Vagina (tissue), 2 donors: ENCODE measurements around the gene RPS17. TPM values are rescaled to one million over a fixed set of nuclear protein-coding genes. Genes with fewer than 3 reads are reported as not detected.

Experiments
- DNase-seq, 2 donors: peaks; one replicate each; pipeline ENCODE4 v3.0.0-alpha.2; 2017; ENCODE audit errors: extremely low spot score in 2 of 2
- H3K27ac ChIP-seq: fragments of 200-600 bp; sonication (generic); one replicate; pipeline ENCODE4 v1.5.1; 2019
- H3K27me3 ChIP-seq: fragments of 200-600 bp; sonication (generic); one replicate; pipeline ENCODE4 v1.5.1; 2019
- H3K36me3 ChIP-seq, 2 donors: fragments of 200-600 bp; sonication (generic); one replicate each; pipeline ENCODE4 v1.5.1; 2017 to 2019
- H3K4me1 ChIP-seq: fragments of 200-600 bp; sonication (generic); one replicate; pipeline ENCODE4 v1.5.1; 2019
- H3K4me3 ChIP-seq, 2 donors: fragments of 200-600 bp; sonication (generic); 1 replicate in 1 of 2; 2 replicates in 1 of 2; pipeline ENCODE4 v1.5.1; 2016 to 2019
- H3K9me3 ChIP-seq: fragments of 200-600 bp; sonication (generic); one replicate; pipeline ENCODE4 v1.5.1; 2019
- CTCF ChIP-seq, 3 experiments: fragments of 450-650 bp in 2 of 3; fragments of 200-600 bp in 1 of 3; sonication (generic) in 1 of 3; IDR thresholded peaks; one replicate each; pipeline ENCODE4 v1.5.1; 2017 to 2019; ENCODE audit warnings: antibody characterized with exemption in 3 of 3, mild to moderate bottlenecking in 2 of 3, moderate library complexity in 2 of 3
- POLR2A ChIP-seq, 2 donors: fragments of 450-650 bp; IDR thresholded peaks; one replicate each; pipeline ENCODE4 v1.6.1; 2017; ENCODE audit warnings: antibody characterized with exemption in 2 of 2, mild to moderate bottlenecking in 2 of 2, moderate library complexity in 2 of 2
- POLR2AphosphoS5 ChIP-seq, 2 donors: sonication (generic); formaldehyde crosslinking; IDR thresholded peaks; one replicate each; pipeline ENCODE4 v1.9.0; 2017; ENCODE audit warnings: antibody characterized with exemption in 2 of 2, mild to moderate bottlenecking in 2 of 2, low read depth in 1 of 2; ENCODE audit not compliant: insufficient read depth in 1 of 2
- intact Hi-C: fragments of 100-400 bp; cut with DNase I; formaldehyde crosslinking; loops from one replicate; pipeline ENCODE4 v1.15.1; 2023
- total RNA-seq: library from RNA; depleted of rRNA; stranded (reverse); fragments of >200 nt; gene quantifications from one replicate; pipeline ENCODE4 v1.2.3, GENCODE V29; 2016

Gene RPS17
- total RNA-seq, 1 donor from 2014 or later: 1,829 TPM

- Histone ChIP-seq H3K27me3 (no peaks in the 10 kb centered on the region), H3K36me3 (peaks cover 0 to 8% of the 10 kb centered on the region in 2 donors), H3K4me1 (peaks cover 24% of the 10 kb centered on the region), H3K9me3 (no peaks in the 10 kb centered on the region), H3K27ac (peak overlapping the region; percentile 64), H3K4me3 (no peak overlapping the region)
- DNase-seq: no peak
- TF ChIP-seq POLR2AphosphoS5 (IDR thresholded peaks at IDR 0.05; ENCODE audit: insufficient read depth in 1 of 2, low read depth in 1 of 2) (no peak), CTCF (IDR thresholded peaks at IDR 0.05) (no peak), POLR2A (IDR thresholded peaks at IDR 0.05) (no peak)
- intact Hi-C loops: no loop called here
Measured at GRCh38 chr15:82543160-82543559, 2.9 kb upstream of the RPS17 start.

GRCh38 chr15:82540984-82541431 lies 751 bp upstream of the RPS17 start:
- Histone ChIP-seq H3K27ac (peak overlapping the region; percentile 73), H3K9me3 (no peaks in the 10 kb centered on the region), H3K36me3 (peaks cover 0 to 30% of the 10 kb centered on the region in 2 donors), H3K4me1 (peaks cover 41% of the 10 kb centered on the region), H3K4me3 (peak overlapping the region; percentile 88), H3K27me3 (no peaks in the 10 kb centered on the region)
- TF ChIP-seq POLR2A (IDR thresholded peaks at IDR 0.05): no peak
- no peak for TF ChIP-seq CTCF (IDR thresholded peaks at IDR 0.05)
- TF ChIP-seq POLR2AphosphoS5 (IDR thresholded peaks at IDR 0.05; ENCODE audit: insufficient read depth in 1 of 2, low read depth in 1 of 2): no peak
- no peak for DNase-seq
- intact Hi-C loops: no loop called here

- peak overlapping the region; percentile 88 for H3K4me3 ChIP-seq
- H3K9me3 ChIP-seq: no peaks in the 10 kb centered on the region
- TF ChIP-seq POLR2A (IDR thresholded peaks at IDR 0.05): no peak
- TF ChIP-seq POLR2AphosphoS5 (IDR thresholded peaks at IDR 0.05; ENCODE audit: insufficient read depth in 1 of 2, low read depth in 1 of 2): no peak
- no peak for TF ChIP-seq CTCF (IDR thresholded peaks at IDR 0.05)
- peak in 1 of 2 donors; percentile 80 for DNase-seq
- H3K4me1 ChIP-seq: peaks cover 41% of the 10 kb centered on the region
- intact Hi-C loops: no loop called here
- H3K27ac ChIP-seq: peak overlapping the region; percentile 73
- peaks cover 0 to 43% of the 10 kb centered on the region in 2 donors for H3K36me3 ChIP-seq
- H3K27me3 ChIP-seq: no peaks in the 10 kb centered on the region
Measured at GRCh38 chr15:82539691-82540054, 584 bp downstream of the RPS17 start.

GRCh38 chr15:82538961-82539690 lies 1.1 kb downstream of the RPS17 start:
- DNase-seq: peak in 1 of 2 donors; percentile 77
- H3K36me3 ChIP-seq: peaks cover 0 to 48% of the 10 kb centered on the region in 2 donors
- peak overlapping the region; percentile 73 for H3K27ac ChIP-seq
- intact Hi-C loops: no loop called here
- H3K9me3 ChIP-seq: no peaks in the 10 kb centered on the region
- no peak for TF ChIP-seq POLR2A (IDR thresholded peaks at IDR 0.05)
- no peaks in the 10 kb centered on the region for H3K27me3 ChIP-seq
- peaks cover 41% of the 10 kb centered on the region for H3K4me1 ChIP-seq
- peak overlapping the region; percentile 88 for H3K4me3 ChIP-seq

GRCh38 chr15:82537351-82537908 lies 2.8 kb downstream of the RPS17 start:
- intact Hi-C loops: no loop called here
- Histone ChIP-seq H3K9me3 (no peaks in the 10 kb centered on the region), H3K36me3 (peaks cover 0 to 52% of the 10 kb centered on the region in 2 donors)

More at GRCh38 chr15:82537351-82537908, 2.8 kb downstream of the RPS17 start:
- no peak overlapping the region for H3K4me3 ChIP-seq
- DNase-seq: peak in 1 of 2 donors; percentile 72
- H3K27me3 ChIP-seq: no peaks in the 10 kb centered on the region
- H3K4me1 ChIP-seq: peaks cover 41% of the 10 kb centered on the region
- H3K27ac ChIP-seq: no peak overlapping the region
- TF ChIP-seq CTCF (IDR thresholded peaks at IDR 0.05) (no peak), POLR2AphosphoS5 (IDR thresholded peaks at IDR 0.05; ENCODE audit: insufficient read depth in 1 of 2, low read depth in 1 of 2) (no peak), POLR2A (IDR thresholded peaks at IDR 0.05) (no peak)
